Body of pancreas (tissue), 4 donors: ENCODE measurements around the gene CGB2.

ENCODE experiments used
- CTCF ChIP-seq, 7 experiments: fragments of 450-650 bp in 4 of 7; fragments of 200-600 bp in 3 of 7; sonication (generic) in 3 of 7; IDR thresholded peaks; one replicate each; pipeline ENCODE4 v1.5.1; 2016 to 2019; ENCODE audit warnings: antibody characterized with exemption in 7 of 7
- POLR2A ChIP-seq, 3 donors: fragments of 450-650 bp; IDR thresholded peaks; one replicate each; pipeline ENCODE4 v1.6.1; 2016; ENCODE audit warnings: antibody characterized with exemption in 3 of 3, mild to moderate bottlenecking in 2 of 3

DNA sequence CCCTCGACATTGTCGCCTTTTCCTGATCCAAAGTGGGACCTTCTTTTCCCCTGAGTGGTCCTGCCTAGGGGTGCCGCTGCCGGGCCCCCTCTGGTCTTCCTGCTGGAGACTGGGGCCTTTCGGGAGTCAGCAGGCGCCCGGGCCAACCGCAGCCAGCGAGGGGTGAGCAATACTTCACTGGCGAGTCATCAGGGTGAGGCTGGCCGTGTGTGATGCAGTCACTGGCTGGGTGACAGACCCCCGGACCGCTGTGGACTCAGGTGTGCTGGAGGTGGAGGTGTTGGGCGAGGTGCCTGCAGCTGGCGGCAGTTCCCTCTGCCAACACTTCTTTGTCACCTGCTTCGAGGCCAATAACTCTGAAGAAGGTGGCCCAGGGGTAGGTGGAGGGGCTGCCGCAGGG, 10.5 kb downstream of the CGB2 start:
- no peak for TF ChIP-seq CTCF (IDR thresholded peaks at IDR 0.05)
- TF ChIP-seq POLR2A (IDR thresholded peaks at IDR 0.05) = no peak
